Measurements from ENCODE around the gene CEP19.

Gene CEP19

DNA sequence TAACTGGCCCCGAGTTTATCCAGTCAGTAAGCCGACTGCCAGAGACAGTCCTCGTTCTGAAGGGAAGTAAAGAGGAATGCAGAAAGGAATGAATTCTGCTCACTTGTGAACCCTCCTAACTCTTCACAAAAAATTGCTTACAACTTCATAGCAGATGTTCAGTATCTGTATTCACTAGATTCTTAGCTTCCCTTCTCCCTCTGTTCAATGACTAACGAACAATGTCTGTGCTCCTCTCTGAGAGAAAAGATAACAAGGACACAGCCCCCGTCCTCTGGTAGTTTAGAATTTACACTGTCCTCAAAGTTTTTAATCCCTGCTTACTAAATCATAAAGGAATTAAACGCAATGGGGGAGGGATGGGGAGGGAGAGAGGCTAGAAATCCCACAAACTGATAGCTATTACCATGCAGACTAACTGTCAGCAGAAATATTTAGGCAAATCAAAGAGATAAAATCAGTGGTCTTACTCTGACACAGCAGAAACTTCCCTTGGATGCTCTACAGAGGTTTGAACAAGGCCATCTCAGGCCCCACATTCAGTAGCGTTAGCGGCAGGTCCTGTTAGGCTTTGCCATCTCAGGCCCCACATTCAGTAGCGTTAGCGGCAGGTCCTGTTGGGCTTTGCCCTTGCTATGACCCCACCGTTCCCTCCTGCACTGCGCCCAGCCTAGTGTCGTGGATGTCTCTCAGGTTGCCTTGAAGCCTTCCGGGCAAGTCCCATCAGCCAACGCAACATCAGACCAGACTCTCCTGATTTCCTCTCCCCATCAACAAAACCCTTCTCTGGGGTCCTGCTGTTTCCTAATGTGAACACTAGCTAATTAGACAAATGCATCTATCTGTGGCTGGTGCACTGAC is 49.1 kb downstream of the CEP19 start:
- no peak for DNase-seq

DNA sequence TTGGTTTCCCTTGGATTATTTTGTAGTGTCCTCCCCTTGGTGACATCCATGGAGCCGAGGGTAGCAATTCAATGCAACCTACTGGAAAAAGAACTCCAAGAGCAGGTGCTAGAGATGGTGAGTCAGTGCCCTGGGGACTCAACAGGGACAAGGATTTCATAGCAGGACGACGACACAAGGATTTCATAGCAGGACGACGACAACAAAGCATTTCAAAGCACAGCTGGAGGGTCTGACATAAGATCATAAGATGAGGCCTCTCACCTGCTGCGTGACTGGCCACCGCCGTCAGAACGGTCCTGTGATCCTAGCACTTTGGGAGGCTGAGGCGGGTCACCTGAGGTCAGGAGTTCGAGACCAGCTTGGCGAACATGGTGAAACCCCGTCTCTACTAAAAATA is 50.0 kb downstream of the CEP19 start:
- no peak for DNase-seq

DNA sequence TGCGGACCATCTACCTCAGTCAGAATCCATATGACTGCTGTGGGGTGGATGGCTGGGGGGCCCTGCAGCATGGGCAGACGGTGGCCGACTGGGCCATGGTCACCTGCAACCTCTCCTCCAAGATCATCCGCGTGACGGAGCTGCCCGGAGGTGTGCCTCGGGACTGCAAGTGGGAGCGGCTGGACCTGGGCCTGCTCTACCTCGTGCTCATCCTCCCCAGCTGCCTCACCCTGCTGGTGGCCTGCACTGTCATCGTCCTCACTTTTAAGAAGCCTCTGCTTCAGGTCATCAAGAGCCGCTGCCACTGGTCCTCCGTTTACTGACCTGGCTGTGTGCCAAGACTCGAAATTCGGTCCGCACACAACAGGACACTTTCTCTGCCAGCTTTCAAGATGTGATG is 50.6 kb downstream of the CEP19 start:
- DNase-seq = no peak

DNA sequence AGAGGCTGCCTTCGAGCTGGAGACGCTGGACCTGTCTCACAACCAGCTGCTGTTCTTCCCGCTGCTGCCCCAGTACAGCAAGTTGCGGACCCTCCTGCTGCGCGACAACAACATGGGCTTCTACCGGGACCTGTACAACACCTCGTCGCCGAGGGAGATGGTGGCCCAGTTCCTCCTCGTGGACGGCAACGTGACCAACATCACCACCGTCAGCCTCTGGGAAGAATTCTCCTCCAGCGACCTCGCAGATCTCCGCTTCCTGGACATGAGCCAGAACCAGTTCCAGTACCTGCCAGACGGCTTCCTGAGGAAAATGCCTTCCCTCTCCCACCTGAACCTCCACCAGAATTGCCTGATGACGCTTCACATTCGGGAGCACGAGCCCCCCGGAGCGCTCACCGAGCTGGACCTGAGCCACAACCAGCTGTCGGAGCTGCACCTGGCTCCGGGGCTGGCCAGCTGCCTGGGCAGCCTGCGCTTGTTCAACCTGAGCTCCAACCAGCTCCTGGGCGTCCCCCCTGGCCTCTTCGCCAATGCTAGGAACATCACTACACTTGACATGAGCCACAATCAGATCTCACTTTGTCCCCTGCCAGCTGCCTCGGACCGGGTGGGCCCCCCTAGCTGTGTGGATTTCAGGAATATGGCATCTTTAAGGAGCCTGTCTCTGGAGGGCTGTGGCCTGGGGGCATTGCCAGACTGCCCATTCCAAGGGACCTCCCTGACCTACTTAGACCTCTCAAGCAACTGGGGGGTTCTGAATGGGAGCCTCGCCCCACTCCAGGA is 51.5 kb downstream of the CEP19 start:
- no peak for DNase-seq

DNA sequence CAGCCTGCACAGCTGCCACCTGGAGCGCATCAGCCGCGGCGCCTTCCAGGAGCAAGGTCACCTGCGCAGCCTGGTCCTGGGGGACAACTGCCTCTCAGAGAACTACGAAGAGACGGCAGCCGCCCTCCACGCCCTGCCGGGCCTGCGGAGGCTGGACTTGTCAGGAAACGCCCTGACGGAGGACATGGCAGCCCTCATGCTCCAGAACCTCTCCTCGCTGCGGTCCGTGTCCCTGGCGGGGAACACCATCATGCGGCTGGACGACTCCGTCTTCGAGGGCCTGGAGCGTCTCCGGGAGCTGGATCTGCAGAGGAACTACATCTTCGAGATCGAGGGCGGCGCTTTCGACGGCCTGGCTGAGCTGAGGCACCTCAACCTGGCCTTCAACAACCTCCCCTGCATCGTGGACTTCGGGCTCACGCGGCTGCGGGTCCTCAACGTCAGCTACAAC is 52.1 kb downstream of the CEP19 start:
- no peak for DNase-seq
